GM18502 (cell line): Measurements from ENCODE around the gene FBXO41.
"Not testable (repeated sequence)": the region's sequence is repeated elsewhere in the genome, so short reads cannot be mapped to it uniquely, and the experiment has no call there.

Experiments
- ATAC-seq: cut with Tn5 transposase; IDR thresholded peaks from one replicate; pipeline ENCODE4 v1.9.1; 2021; ENCODE audit warnings: mild to moderate bottlenecking; ENCODE audit not compliant: unreplicated experiment, poor library complexity

The FBXO41 gene

DNA sequence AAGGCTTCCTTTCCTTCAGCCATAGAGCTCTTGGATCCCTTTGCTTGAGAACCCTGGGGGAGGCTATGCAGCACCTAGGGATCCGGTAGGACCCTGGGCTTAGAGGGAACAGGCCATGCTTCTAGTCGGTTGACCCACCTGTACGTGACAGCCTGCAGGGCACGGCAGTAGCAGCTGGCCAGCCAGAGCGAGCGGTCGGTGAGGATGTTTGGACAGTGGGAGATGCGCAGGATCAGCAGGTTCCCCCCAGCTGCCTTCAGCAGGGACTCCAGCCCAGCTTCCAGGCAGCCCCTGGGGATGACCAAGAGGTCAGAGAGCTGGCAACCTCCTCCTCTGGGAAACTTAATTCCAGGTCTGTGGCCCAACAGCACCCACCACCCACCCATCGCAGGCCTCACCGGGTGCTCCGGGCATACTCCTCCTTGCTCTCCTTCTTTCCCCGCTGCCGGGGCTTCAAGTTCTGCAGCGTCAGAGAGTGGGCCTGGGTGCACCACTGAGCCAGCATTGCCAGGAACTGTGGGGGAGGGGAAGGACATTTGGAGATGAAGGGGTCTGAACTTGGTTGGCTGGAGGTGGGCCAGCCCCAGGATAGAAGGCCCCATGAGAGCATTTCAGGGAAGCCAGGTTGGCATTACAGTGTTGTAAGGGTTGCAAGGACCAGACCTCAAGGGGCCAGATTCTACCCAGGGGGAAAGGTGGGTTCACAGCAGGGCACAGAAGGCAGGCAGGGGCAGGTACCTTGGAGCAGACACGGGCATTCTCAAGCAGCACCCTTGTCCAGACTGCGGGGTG is 20.5 kb downstream of the FBXO41 start:
- no peak for ATAC-seq

- not testable (repeated sequence) for ATAC-seq
These were observed 21.4 kb downstream of the FBXO41 start for GRCh38 chr2:73262691-73263429.

DNA sequence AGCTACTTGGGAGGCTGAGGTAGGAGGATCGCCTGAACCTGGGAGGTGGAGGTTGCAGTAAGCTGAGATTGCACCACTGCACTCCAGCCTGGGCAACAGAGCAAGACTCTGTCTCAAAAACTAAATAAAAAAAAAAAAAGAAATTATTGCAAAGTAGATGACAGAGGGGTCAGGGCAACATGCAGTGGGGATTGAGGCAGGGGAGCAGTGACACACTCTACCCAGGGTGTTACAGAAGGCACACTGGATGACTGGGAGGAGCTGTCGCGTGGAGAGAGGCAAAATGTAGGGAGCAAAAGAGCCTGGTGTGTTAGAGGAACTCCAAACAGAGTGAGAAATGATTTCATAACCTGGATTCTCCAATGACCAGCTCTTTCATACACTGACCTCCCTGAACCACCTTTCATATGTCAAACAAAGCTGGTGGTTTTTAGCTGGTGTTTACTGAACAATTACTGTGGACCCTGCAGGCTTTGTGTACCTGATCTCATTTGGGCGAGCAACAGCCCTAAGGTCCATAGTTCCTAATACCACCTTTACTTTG is 22.1 kb downstream of the FBXO41 start:
- ATAC-seq: no peak

GRCh38 chr2:73260338-73260984 is 23.8 kb downstream of the FBXO41 start:
- no peak for ATAC-seq

GRCh38 chr2:73259704-73260337 is 24.5 kb downstream of the FBXO41 start:
- ATAC-seq: no peak

- ATAC-seq: no peak
These were observed 25.0 kb downstream of the FBXO41 start for GRCh38 chr2:73259276-73259675.

GRCh38 chr2:73258913-73259215 is 25.4 kb downstream of the FBXO41 start:
- ATAC-seq: no peak

- no peak for ATAC-seq
These were observed 25.9 kb downstream of the FBXO41 start for GRCh38 chr2:73258186-73258912.

DNA sequence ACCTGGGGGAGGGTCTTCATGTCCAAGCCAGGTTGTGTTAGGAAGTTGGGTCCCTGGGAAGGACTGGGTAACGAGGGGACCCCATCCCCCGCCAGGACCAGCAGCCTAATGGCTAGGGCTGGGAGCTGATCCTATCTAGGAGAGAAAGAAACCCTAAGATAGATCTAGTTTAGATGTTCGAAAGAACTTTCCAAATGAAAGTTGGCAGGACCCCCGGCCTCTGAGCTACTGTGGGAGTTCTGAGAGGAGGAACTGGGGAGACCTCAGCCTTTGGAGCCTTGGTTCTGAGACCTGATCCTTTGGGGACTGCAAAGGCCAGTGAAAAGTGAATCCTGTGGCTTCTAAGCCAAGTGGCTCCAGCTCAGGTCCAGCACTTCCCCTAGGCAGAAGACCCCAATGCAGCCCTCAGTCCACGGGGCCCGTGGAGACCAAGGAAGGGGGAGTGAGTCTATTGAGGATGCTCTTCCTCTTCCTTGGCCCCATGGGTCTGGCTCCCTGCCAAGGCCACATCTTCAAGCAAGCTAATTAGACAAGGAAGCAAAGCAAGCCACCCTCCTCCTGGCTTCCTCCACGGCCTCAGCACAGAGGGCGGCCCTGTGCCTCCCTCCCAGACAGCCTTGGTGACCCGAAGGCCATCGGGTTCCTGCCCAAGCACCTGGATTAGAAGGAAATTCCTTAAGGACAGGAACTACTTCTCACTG is 26.7 kb downstream of the FBXO41 start:
- ATAC-seq: no peak

- no peak for ATAC-seq
These were observed 27.3 kb downstream of the FBXO41 start for GRCh38 chr2:73257021-73257420.

GRCh38 chr2:73256618-73256922 is 27.7 kb downstream of the FBXO41 start:
- ATAC-seq: no peak

DNA sequence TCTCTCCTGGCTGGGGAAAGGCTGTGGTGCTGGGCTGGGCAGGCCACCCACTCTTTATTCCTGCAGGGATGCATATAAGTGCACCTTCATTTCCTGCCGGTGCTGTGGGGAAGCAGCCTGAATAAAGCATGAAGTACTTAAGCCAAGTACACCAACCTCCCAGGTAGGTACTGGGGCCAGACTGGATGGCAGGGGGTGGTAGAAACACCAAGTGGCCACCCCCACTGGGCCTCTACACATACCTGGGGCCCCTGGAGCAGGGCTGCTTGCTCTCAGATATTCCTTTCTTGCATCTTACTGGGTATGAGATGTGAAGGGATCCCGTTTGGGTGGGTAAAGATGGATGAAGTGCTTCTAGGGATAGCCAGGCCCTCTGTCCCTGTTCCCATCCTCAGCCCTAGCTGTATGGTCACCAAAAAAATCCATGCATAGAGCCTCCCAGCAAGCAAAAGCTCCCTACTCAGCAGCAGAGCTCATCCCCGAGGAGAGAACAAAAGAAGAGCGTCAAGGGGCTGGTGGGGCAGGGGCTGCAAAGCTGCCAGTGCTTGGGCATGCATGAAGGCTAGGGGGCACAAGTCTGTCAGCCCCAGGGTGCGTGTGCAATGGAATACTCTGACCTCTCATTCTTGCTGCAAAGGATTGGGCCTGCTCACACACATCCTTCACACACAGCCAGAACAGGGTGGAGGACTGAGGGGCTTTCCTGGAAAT is 28.2 kb downstream of the FBXO41 start:
- ATAC-seq: no peak

DNA sequence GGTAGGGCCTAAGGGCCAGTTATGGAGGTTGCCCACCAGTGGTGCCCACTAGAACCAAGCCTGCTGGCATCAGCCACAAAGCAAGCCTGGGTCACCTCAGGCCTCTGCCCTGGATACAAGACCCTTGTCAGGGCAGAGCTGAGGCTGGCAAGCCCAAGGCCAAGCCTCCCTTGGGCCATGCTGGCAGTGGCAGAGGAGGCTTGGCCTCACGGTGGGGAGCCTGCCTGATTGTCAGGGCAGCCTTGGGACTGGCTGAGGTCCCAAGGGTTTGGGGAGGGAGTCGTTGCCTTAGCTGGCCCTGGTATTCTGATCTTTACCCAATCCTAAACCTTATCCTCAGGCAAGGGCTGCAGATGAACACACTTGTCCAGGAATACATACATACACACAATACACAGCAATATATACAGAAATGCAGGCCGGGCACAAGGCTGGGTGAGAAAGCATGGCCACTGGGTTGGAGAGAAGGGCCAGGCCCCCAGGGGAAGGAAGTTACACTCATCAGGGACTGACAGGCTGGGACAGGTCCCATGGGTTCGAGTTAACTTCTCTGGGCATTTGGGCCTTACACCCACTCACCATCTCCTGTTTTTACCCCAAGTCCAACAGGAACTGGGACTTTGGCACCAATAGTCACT is 29.2 kb downstream of the FBXO41 start:
- no peak for ATAC-seq

- ATAC-seq: no peak
These were observed 29.8 kb downstream of the FBXO41 start for GRCh38 chr2:73254343-73255006.

DNA sequence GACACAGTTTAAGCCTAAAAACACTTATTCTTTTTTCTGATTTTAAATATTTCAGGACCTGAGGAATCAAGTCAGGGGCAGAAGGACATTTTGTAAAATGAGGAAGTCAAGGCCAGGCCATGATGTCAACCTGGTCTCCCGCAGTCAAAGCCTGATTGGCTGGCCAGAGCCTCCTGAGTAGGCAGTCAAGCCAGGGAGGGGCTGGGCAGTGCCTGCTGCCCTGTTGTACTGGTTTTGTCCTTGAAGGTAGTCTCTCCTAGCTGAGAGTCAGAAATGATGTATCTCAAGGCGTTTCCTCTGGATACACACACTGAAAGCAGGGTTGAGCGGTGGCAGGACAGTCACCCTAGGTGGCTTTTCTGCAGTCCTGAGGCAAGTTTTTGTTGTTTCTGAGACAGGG is 30.4 kb downstream of the FBXO41 start:
- ATAC-seq: no peak

- no peak for ATAC-seq
These were observed 30.9 kb downstream of the FBXO41 start for GRCh38 chr2:73253400-73253799.

DNA sequence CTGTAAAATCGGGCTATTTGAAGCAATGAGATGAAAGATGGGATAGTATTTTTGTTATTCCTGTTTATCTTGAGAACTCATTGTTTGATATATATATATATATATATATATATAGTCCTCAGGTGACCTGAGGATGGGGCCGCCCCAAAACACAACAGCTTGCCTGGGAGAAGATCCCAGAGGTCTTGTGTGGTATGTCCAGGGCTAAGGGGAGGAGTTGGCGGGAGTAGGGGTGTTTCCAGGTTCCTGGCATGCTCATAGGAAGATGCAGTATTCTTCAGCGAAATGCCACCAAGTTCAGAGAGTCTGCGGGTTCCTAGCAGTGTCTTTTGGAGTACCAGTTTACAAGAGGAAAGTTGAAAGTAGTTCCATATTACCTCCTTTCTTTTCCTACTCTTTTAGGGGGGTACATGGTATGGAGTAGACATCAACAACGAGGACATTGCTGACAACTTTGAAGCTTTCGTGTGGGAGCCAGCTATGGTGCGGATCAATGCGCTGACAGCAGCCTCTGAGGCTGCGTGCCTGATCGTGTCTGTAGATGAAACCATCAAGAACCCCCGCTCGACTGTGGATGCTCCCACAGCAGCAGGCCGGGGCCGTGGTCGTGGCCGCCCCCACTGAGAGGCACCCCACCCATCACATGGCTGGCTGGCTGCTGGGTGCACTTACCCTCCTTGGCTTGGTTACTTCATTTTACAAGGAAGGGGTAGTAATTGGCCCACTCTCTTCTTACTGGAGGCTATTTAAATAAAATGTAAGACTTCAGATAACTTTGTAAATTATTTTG is 31.8 kb downstream of the FBXO41 start:
- ATAC-seq: no peak
